ENCODE measurements around the gene TASP1. TPM values are rescaled to one million over a fixed set of nuclear protein-coding genes. Genes with fewer than 3 reads are reported as not detected.
"Not testable (repeated sequence)": the region's sequence is repeated elsewhere in the genome, so short reads cannot be mapped to it uniquely, and the experiment has no call there.

TASP1 gene
- total RNA-seq, 1 experiment from 2014 or later: 25.9 TPM

DNA sequence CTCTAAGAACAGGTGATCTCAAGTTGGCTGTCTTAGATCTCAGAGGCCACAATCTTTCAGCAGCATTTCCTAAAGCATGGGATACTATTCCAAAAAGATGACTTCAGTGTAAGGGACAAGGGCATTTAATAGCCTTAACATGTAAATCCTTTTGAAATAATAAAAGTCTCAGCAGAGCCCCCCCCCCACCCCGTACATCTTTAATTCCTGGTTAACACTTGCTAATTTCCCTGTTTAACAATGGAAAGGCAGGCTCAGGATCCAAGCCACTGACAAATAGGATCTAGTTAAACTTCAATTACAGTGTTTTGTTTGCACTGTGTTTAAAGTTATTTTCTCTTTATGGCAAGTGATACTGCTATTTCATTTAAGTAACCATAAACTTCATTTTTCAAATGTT lies 12.0 kb downstream of the TASP1 start:
- Histone ChIP-seq H3K27ac (no peak overlapping the region), H3K9me2 (ENCODE audit: insufficient read depth) (no peaks in the 10 kb centered on the region), H3K4me1 (replicated peaks; ENCODE audit: insufficient read depth) (no peaks in the 10 kb centered on the region), H3K36me3 (ENCODE audit: low read depth) (peaks cover 13% of the 10 kb centered on the region; the same call in 1 of the 2 replicates), H3K4me3 (no peak overlapping the region), H4K20me1 (ENCODE audit: insufficient read depth) (peaks cover 3% of the 10 kb centered on the region; the same call in 1 of the 2 replicates), H3K27me3 (ENCODE audit: insufficient read depth, low read depth) (no peaks in the 10 kb centered on the region), H3K9me3 (ENCODE audit: insufficient read depth, low read depth) (no peaks in the 10 kb centered on the region), H3F3A (ENCODE audit: insufficient read depth, low read depth) (no peaks in the 10 kb centered on the region), H3K4me2 (no peak overlapping the region), H3K79me2 (ENCODE audit: low read depth) (peaks cover 6% of the 10 kb centered on the region), H2AFZ (no peak overlapping the region)
- POLR2A ChIA-PET (ENCODE audit: unreplicated experiment): no interaction called here
- DNase-seq: no peak
- TF ChIP-seq, protein P1, sequence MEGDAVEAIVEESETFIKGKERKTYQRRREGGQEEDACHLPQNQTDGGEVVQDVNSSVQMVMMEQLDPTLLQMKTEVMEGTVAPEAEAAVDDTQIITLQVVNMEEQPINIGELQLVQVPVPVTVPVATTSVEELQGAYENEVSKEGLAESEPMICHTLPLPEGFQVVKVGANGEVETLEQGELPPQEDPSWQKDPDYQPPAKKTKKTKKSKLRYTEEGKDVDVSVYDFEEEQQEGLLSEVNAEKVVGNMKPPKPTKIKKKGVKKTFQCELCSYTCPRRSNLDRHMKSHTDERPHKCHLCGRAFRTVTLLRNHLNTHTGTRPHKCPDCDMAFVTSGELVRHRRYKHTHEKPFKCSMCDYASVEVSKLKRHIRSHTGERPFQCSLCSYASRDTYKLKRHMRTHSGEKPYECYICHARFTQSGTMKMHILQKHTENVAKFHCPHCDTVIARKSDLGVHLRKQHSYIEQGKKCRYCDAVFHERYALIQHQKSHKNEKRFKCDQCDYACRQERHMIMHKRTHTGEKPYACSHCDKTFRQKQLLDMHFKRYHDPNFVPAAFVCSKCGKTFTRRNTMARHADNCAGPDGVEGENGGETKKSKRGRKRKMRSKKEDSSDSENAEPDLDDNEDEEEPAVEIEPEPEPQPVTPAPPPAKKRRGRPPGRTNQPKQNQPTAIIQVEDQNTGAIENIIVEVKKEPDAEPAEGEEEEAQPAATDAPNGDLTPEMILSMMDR (conservative IDR thresholded peaks at IDR 0.05): no peak
- TF ChIP-seq EZH2 (IDR thresholded peaks at IDR 0.05; ENCODE audit: low read depth): no peak
- intact Hi-C loops (cut with micrococcal nuclease; ENCODE audit: unreplicated experiment): no loop called here
- CTCF ChIA-PET: no interaction called here
- BruUV-seq (replicated peaks): no TSS peak

DNA sequence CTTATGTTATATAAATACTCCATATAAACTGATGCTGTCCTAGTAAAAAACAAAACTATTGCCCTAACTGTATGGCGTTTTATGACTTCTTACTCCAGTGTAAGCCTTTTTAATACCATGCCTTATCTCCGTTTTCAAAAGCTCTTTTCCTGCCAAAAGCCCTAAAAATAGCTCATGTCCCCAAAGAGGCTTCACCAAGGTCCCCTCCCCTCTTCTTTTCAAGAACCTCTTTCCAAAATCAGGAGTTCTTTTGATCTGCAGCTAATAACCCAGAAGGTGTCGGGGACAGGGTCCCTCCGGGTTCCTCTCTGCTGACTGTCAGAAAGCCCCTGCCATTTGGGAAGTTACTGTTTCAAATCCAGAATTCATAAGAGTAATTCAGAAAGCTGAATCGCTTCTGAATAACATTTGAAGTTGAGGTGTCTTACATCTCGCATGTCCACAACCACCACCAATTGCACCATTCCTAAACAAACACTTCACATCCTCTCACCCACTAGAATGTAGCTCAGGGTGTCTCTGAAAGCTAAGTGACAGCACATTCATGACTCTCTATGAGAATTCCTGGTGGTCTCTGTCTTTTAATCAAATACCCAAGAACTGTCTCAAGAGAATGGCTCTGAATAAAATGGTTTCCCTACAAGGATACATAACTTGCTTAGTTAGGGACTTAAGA lies 13.3 kb downstream of the TASP1 start:
- Histone ChIP-seq H3K27me3 (ENCODE audit: insufficient read depth, low read depth) (no peaks in the 10 kb centered on the region), H3K4me3 (no peak overlapping the region), H3K4me1 (replicated peaks; ENCODE audit: insufficient read depth) (no peaks in the 10 kb centered on the region), H3F3A (ENCODE audit: insufficient read depth, low read depth) (no peaks in the 10 kb centered on the region), H3K27ac (no peak overlapping the region), H3K79me2 (ENCODE audit: low read depth) (no peaks in the 10 kb centered on the region), H3K9me3 (ENCODE audit: insufficient read depth, low read depth) (no peaks in the 10 kb centered on the region), H3K4me2 (no peak overlapping the region), H2AFZ (no peak overlapping the region), H4K20me1 (ENCODE audit: insufficient read depth) (no peaks in the 10 kb centered on the region), H3K9me2 (ENCODE audit: insufficient read depth) (no peaks in the 10 kb centered on the region), H3K36me3 (ENCODE audit: low read depth) (peaks cover 13% of the 10 kb centered on the region; the same call in 1 of the 2 replicates)
- CTCF ChIA-PET: interaction anchor here (0.7 kb wide), 1 partner anchor 17 kb away, joined by 3 read pairs; no protein-coding TSS in a partner anchor
- intact Hi-C loops (cut with micrococcal nuclease; ENCODE audit: unreplicated experiment): no loop called here
- no TSS peak for BruUV-seq (replicated peaks)
- no peak for DNase-seq
- TF ChIP-seq, protein P1 (conservative IDR thresholded peaks at IDR 0.05): no peak
- POLR2A ChIA-PET (ENCODE audit: unreplicated experiment): no interaction called here

DNA sequence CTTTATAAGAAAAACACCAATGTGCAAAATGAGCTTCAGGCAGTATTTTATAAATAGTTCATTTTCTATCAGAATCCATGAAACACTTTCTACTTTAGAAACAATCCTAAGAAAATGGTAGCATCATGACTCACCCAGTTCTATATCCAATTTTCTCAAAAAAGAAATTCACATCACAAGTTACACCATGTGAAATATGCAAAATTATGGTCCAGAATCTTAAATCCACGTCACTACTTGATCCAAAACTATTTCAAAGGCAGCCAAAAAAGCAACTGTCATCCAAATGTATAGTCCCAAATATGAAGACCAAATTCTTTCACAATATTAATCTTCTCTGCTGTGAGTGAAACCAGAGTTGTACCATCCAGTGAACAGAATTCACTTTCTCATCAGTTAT lies 19.3 kb downstream of the TASP1 start:
- H3K4me2 ChIP-seq; H3K79me2 ChIP-seq (ENCODE audit: low read depth); intact Hi-C loops (cut with micrococcal nuclease; ENCODE audit: unreplicated experiment); H3K27ac ChIP-seq; H3K9me3 ChIP-seq (ENCODE audit: insufficient read depth, low read depth); H4K20me1 ChIP-seq (ENCODE audit: insufficient read depth); H3K27me3 ChIP-seq (ENCODE audit: insufficient read depth, low read depth); H3K4me3 ChIP-seq; H3K4me1 ChIP-seq (replicated peaks; ENCODE audit: insufficient read depth); POLR2A ChIA-PET (ENCODE audit: unreplicated experiment); H3F3A ChIP-seq (ENCODE audit: insufficient read depth, low read depth); H3K9me2 ChIP-seq (ENCODE audit: insufficient read depth); BruUV-seq (replicated peaks); CTCF ChIA-PET; DNase-seq; H2AFZ ChIP-seq: not testable (repeated sequence)
- H3K36me3 ChIP-seq (ENCODE audit: low read depth): peaks cover 10% of the 10 kb centered on the region; the same call in 1 of the 2 replicates

DNA sequence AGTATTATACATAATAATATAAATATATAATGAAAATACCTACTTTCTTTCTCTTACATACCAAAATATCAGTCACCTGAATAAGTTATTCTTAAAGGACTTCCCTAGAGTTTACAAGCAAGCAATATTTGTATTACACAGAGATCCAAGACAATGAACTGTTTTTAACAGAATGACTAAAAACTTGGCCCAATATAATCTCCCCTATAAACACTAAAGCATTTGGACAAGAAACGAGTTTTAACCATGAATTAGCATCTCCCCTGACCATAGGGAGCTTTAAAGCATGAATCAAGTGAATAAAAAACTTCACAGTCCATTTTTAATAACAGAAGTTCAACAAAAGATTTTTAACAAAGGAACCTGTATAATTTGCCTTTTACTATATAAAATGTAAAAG lies 20.3 kb downstream of the TASP1 start:
- H3K27ac ChIP-seq; H3K4me1 ChIP-seq (replicated peaks; ENCODE audit: insufficient read depth); H2AFZ ChIP-seq; H3K36me3 ChIP-seq (ENCODE audit: low read depth); DNase-seq; H3F3A ChIP-seq (ENCODE audit: insufficient read depth, low read depth); H3K4me3 ChIP-seq; H4K20me1 ChIP-seq (ENCODE audit: insufficient read depth); H3K4me2 ChIP-seq; H3K79me2 ChIP-seq (ENCODE audit: low read depth); CTCF ChIA-PET; H3K9me3 ChIP-seq (ENCODE audit: insufficient read depth, low read depth); BruUV-seq (replicated peaks); H3K9me2 ChIP-seq (ENCODE audit: insufficient read depth); H3K27me3 ChIP-seq (ENCODE audit: insufficient read depth, low read depth); intact Hi-C loops (cut with micrococcal nuclease; ENCODE audit: unreplicated experiment): not testable (repeated sequence)
- POLR2A ChIA-PET (ENCODE audit: unreplicated experiment): interaction anchor here (0.6 kb wide), 1 partner anchor 422 kb away, joined by 5 read pairs; no protein-coding TSS in a partner anchor

DNA sequence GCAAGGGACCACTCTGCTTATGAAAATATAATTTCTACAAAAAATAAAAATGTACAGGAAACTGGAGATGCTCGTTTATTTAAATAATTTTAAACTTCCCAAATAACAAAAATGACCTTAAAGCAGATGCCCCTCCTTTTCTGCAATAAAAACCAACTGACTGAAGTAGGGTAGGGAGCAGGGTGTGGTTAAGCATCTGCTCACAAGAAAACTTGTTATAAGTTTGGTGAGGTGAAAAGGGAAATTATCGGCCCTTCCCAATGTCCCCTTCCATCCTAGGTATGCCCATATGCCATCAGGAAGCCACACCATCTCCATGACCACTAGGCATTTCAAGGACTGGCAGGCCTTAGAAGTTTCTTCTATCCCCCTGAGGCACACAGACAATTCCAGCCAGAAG lies 21.1 kb downstream of the TASP1 start:
- DNase-seq: not testable (repeated sequence)

DNA sequence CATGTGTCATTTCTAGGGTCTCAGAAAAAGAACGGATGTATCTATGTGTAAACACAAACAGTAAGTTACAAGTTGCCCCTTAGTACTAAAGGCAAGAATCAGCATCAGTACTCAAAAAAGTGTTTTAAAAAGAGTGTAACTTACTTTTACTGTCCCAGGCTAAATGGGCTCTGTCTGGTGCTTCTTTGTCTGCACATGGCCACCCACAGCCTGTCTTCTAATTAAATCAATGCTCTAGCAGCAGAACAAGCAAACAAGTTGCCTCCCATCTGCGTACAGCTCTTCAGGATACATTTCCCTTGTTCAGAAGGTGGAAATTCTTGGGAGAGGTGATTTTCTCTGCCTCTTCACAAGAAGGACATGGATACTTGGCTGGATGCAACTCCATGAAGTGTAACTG lies 22.0 kb downstream of the TASP1 start:
- POLR2A ChIA-PET (ENCODE audit: unreplicated experiment): interaction anchor here (0.6 kb wide), 1 partner anchor 61 kb away, joined by 6 read pairs; no protein-coding TSS in a partner anchor
- H3K36me3 ChIP-seq (ENCODE audit: low read depth); H3K27me3 ChIP-seq (ENCODE audit: insufficient read depth, low read depth); BruUV-seq (replicated peaks); H4K20me1 ChIP-seq (ENCODE audit: insufficient read depth); H3K27ac ChIP-seq; H3K79me2 ChIP-seq (ENCODE audit: low read depth); intact Hi-C loops (cut with micrococcal nuclease; ENCODE audit: unreplicated experiment); H3F3A ChIP-seq (ENCODE audit: insufficient read depth, low read depth); H3K9me2 ChIP-seq (ENCODE audit: insufficient read depth); H2AFZ ChIP-seq; H3K4me3 ChIP-seq; DNase-seq; H3K4me2 ChIP-seq; CTCF ChIA-PET; H3K9me3 ChIP-seq (ENCODE audit: insufficient read depth, low read depth); H3K4me1 ChIP-seq (replicated peaks; ENCODE audit: insufficient read depth): not testable (repeated sequence)

More for the DNA sequence above, 21.1 kb downstream of the TASP1 start:
- H4K20me1 ChIP-seq (ENCODE audit: insufficient read depth); H3K27me3 ChIP-seq (ENCODE audit: insufficient read depth, low read depth); H3K27ac ChIP-seq; intact Hi-C loops (cut with micrococcal nuclease; ENCODE audit: unreplicated experiment); H3F3A ChIP-seq (ENCODE audit: insufficient read depth, low read depth); H3K4me3 ChIP-seq; H3K36me3 ChIP-seq (ENCODE audit: low read depth); H2AFZ ChIP-seq; H3K4me2 ChIP-seq; H3K79me2 ChIP-seq (ENCODE audit: low read depth); POLR2A ChIA-PET (ENCODE audit: unreplicated experiment); CTCF ChIA-PET; H3K9me3 ChIP-seq (ENCODE audit: insufficient read depth, low read depth); H3K9me2 ChIP-seq (ENCODE audit: insufficient read depth); BruUV-seq (replicated peaks); H3K4me1 ChIP-seq (replicated peaks; ENCODE audit: insufficient read depth): not testable (repeated sequence)

Measured in PC-9 (cell line).